G401.6 (cell line): ENCODE results near the gene LRRC46.

Experiments used
- FAIRE-seq: peaks from 2 replicates; lab custom pipeline; 2012; peaks lifted over from hg19 to GRCh38; lab: Jason Lieb, UNC

The LRRC46 gene

DNA sequence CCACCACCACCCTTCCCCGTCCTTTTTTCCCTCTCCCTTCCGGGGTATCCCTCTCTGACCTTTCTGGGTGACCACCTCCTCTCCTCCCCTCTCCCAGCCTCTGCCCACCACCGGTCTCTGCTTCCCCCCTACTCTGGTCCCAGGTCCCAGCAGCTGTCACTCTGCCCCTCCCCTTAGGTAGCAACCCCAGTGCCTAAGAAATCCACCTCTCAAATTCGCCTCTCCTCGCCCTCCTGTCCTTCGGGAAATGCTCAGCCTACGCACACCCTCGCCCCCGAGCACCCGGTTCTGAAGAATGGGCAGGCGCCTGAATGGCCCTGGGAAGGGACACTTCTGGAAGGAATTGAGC, 20.3 kb downstream of the LRRC46 start:
- FAIRE-seq = no peak

DNA sequence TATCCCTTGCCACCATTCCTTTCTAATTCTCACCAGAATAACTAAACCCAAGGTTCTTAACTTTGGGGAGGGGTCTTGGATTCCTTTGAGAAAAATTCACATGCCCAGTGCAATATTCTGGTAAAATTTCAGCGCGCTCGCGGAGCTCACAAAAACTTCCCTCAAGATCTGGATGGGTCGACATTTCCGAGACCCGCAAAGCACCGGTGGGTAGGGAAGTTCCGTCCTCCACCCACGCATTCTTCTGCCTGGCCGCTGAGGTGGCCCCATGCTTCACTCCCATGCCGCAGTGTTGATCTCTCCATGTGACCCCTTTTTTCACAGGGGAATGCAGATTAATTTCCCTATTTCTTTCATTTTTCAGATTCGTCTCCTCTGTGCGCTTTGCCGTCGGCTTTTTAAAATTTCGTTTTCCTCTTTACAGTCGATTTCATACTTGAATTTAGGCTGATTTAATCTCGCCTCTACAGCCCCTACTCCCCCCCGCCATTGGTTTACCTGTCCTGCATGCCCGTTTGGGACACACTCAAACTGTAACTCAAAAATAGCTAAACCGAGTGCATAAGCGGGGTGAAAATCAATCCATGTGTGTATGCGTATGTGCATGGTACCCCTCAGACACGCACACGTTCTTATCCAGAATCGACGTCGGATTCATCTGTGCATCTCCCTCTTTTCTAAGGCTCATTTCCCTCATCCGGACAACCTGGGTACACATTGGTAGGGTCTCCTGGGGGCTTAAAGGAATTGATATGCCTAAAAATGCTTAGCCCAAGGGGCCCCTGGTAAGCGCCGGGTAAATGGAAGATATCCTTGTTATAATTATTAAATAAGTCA, 20.9 kb downstream of the LRRC46 start:
- FAIRE-seq = no peak

DNA sequence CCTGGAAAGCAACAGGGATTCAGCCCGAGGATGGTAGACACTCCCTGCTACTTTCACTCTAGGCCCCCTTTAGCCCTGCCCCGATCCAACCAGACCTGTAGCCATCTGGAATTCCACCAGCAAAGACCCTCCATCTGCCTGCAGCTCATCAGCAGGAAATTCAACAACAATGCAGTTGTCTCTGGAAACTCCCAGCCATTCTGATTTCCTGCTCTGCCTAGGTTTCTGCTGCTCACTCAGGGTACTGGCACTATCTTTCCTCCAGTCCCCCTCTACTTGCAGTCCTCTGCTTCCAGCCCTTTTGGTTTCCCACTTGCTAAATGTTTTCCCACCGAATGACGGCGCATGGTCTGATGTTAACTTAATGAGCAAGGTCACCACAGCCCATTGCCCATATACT, 22.1 kb downstream of the LRRC46 start:
- FAIRE-seq = no peak

DNA sequence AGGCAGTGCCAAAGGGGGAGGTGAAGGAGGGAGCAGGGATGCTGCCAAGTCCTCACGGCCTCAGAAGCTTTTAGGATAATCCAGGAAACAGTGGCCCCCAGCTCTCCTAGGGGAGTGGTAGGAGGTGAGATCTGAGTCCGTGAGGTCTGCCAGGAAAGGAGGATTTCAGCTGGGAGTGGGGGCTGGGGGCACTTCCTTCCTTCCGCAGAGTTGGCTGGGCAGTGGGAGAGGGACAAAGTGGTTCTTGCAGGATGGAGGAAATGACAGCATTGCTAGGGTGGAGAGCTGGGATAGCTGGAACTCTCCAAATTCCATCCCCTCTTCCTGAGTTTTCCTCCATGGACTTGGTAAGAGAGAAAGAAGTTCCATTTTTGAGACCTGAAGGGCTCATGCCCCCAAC, 24.3 kb downstream of the LRRC46 start:
- no peak for FAIRE-seq

DNA sequence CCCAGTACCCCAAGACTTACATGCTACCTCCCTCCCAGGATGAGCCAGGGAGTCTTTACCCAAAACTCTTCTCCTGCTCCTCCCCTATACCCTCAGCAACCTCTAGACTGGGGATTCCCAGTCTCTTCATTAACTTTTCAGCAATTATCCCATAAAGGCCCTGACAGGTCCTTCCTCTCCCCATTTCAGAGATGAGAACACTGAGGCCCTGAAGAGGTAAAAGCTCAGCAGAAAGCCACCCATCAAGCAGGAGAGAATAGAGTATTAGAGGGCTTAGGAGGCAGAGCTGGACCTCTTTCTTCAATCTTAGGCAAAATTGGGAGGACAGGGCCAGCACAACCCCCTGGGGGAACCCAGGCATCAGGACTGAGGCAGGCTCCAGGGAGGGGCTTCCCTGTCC, 25.4 kb downstream of the LRRC46 start:
- no peak for FAIRE-seq

DNA sequence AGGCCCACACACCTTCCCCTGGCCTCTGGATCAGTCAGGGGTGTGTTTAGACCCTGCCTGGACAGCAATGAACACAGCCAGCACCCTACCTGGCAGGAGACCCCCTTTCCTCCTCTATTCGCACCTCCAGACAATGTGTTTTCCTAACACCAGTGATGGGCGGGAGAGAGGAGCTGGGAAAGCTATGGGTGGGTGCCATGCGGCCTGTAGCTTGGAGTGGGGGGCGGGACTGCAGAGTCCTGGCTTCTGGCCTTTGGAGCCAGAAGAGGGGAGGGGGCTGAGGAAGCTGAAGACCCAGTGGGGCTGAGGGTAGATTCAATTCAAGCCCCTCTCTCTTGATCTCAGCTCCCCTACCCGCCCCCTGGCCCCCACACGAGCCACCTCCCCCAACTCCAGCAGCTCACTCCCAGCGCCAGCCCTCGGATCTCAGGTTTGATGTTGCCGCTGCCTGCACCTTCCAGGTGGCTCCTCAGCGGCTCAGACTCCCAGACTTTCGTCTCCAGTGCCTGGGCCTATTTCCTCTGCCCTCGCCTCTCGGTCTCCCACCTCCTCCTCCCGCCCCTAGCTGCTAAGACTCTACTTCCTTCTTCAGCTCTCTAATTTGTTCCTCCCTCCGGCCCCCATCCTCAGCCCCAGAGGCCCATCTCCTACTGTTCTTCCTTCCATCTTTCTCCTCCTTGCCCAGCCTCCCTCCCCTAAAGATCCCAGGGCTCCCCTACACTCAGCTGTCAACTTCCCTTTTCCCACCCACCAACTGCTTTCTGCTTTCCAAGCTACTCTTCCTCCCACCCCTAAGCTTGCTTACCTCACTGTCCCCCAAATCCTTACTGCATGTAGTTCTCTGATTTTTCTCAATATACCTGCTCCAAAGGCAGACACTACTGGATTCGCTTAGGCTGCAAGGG, 26.3 kb downstream of the LRRC46 start:
- no peak for FAIRE-seq

DNA sequence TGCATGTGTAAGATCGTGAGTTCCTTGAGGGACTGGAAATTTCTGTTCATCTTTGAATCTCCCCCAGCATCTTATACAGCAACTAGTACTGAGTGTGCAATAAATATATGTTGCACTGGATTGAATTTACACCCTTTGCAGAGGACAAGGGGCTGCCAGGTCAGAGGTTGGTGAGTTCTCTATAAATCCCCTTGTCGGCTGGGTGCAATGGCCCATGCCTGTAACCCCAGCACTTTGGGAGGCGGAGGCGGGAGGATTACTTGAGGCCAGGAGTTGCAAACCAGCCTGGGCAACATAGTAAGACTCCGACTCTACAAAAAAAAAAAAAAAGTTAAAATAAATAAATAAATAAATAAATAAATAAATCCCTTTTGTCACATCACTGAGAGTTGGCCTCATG, 28.9 kb downstream of the LRRC46 start:
- no peak for FAIRE-seq

DNA sequence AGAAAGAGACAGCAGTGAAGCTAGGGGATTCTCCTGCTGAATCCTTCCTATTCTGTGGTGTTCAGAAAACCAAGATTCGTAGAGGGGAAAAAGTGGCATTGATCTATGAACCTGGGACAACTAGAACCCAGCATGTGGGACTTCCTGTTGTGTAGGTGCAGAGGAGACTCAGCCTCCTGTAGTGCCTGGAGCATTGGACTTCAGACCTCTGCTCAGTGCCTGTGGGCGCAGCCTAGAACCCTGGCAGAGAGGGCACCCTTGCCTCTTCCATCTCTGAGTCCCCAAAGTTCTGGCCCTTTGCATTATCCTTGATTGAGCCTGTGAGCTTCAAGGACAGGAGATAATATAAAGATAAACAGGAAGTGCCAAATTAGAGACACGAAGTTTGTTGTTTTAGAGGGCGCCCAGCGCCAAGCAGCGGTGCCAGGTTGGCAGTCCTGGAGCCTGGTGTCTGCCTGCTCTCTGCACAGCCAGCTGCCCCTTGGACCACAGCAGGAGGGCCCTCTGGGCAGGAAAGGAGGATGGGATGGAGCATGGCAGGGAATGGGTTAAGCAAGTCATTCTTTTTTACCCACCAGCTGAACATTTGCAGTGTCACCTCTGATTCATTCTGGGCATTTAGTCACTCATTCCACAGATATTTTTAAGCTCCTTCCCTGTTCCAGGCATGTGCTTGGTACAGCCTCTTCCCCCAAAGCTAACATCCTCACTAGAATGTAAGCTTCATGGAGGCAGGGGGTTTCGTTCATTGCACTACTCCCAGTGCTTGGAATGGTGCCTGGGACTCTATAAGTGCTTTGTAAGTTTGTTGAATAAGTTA, 31.4 kb downstream of the LRRC46 start:
- FAIRE-seq = no peak

DNA sequence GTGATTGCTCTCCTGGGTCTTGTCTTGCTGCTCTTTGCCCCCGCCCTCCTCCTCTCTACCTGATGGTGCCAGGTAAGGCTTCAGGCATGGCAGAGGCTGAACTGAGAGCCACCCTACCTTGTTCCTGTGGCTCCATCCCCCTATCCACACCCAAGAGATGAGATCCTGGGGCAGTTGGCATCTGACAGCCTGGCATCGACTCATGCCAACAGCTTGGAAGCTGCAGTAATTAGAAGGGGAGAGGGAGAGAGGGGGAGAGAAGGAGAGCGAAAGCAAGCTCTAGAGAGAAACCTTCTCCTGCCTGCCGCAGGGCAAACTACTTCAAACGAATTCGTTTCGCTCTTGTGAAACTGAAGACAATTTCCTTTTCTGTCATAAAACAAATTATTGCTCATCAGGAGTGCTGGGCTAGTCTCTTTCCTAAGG, 33.3 kb downstream of the LRRC46 start:
- no peak for FAIRE-seq

DNA sequence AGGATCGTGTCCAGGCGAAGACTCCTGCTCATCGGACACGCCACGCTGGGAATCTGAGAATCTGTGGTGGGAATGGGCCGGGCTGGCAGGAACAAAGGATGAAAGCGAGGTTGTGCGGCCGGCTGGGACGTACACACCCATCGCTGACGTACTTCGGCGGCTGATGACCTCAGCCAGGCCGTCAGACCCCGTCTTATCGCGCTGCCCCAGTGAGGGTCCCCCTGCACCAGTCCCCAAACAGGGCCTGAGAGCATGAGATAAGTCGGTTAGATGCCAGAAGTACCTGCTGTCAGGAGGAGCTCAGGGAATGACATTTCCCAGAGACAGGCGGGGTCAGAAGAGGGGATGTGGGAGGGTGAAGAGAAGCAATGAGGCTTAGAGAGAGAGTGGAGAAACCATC, 35.5 kb downstream of the LRRC46 start:
- FAIRE-seq = no peak

DNA sequence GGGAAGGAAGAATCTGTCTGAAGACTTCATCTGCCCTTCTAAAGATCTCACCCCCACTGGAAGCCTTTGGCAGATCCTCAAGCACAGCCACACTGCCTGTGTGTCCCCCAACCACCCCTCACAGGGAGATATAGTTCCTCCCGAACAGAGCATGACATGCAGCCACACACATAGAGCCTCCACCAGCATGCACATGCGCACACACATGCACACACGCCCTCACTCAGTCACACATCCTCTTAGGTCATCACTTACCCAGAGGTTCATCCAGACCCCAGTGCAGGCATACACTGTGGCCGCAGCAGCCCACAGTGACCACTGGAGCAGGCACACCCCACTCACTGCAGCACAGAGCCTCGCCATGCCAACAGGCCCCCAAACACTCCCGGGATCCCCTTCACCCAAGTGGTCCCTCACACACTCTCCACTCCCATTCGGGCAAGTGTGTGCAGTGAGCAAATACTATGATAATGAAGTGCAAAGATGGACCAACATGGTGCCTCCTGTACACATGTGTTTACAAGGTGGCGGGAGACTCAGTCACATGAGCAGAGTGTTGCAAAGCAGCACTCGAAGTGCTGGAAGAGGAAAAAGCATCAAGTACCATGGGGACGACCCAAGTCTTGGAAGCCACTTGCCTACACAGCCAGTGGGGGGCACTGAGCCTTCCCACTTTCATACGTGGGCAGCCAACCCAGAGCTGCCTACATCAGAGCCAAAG, 36.5 kb downstream of the LRRC46 start:
- FAIRE-seq = no peak

DNA sequence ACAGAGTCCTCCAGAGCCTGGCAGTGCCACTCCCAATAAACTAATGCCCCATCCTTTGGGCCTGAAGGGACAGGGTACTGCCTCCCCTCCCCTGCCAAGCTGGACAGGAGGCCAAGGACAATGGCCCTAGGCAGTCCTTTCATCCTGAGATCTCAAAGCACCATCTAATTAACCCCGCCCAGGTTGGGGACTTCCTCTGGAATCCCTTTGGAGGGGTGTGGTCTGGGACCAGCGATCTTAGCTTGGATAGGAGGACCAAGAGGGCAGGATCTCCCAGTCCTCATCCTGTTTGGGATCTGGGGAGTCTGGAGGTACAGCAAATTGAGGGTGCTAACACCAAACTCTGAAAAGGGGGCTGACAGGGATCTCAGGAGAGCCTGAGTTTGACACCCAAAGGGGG, 37.6 kb downstream of the LRRC46 start:
- FAIRE-seq = no peak

DNA sequence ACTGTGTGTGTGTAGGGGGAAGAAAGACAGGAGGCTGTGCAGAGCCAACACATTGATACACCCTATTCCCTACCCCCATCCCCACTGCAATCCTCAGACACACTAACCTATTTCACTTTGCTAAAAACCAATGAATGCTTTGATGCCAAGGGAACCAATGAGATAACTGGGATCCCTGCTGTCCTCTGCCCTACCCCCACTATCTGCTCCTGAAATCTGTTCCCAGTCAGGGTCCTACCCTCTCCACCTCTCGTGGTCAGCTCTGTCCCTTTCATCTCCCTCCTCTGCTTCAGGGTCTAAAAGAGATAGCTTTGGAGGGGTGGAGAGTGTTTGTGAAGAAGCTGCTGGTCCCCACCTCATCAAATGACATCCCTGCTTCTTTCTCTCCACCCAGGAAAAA, 38.6 kb downstream of the LRRC46 start:
- no peak for FAIRE-seq

DNA sequence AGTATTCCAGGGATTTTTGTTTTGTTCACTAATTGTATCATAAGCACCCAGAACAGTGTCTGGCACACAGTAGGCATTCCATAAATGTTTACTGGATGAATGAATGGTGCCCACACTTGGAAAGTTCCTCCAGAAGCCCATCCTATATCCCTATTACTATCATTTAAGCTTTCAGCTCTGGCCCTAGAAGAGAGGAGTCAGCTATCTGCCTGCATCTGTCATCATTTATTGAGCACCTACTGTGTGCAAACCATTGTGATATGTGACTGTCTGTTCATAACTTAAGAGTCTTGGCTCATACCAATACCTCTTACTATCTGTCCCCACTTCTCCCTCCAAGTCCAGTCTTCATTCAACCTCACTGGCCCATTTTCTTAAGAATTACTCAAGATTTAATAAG, 39.6 kb downstream of the LRRC46 start:
- no peak for FAIRE-seq

DNA sequence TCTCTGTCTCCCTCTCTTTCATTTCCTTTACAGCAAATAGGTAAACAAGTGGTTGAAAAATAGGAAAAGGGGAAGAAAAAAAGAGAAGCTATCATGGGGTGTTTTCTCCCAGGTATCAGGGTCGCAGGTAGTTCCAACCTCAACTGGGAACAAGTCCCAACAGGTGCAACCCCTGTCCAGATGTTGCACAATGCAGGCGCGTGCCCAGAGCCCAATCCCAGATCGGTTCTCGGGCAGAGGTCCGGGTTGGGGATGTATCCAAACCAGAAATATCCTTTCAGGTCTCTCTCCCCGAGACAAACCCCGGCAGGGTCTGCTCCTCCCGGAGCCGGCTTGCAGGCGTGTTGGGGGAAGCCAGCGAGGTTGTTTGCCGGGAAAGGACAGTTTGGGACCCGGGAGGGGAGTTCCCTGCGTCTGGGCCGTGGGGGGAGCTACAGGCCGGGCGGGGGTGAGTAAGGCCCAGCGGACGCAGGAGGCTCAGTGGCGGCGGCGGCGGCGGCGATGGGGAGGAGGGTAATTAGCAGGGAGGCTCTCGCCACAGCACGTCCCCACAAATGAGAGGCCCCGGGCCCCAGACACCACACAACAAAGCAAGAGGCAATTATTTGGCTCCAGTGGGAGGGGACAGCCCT, 40.7 kb downstream of the LRRC46 start:
- FAIRE-seq = no peak

DNA sequence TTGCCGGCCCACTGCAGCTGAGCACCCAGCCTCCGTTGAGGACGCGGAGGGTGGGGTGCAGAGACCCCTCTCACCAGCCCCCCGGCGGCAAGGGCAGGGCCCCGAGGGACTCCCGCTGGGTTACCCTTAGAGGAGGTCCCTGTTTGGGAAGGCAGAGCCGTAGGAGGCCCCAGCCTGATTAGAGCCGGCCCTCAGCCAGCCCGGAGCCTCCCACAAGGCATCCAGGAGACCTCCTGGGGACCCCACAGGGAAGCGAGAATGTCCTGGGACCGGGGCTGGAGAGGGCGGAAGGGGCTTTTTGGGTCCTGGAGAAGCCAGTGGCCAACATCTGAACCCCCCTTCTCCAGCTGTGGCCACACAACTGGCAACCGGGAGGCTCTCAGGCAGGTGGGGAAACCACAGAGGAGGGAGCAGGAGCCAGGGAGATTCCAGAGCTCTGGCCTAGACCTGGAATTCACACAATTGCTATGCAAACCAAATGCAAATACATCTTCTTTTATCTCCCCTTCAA, 41.2 kb downstream of the LRRC46 start:
- FAIRE-seq = no peak

DNA sequence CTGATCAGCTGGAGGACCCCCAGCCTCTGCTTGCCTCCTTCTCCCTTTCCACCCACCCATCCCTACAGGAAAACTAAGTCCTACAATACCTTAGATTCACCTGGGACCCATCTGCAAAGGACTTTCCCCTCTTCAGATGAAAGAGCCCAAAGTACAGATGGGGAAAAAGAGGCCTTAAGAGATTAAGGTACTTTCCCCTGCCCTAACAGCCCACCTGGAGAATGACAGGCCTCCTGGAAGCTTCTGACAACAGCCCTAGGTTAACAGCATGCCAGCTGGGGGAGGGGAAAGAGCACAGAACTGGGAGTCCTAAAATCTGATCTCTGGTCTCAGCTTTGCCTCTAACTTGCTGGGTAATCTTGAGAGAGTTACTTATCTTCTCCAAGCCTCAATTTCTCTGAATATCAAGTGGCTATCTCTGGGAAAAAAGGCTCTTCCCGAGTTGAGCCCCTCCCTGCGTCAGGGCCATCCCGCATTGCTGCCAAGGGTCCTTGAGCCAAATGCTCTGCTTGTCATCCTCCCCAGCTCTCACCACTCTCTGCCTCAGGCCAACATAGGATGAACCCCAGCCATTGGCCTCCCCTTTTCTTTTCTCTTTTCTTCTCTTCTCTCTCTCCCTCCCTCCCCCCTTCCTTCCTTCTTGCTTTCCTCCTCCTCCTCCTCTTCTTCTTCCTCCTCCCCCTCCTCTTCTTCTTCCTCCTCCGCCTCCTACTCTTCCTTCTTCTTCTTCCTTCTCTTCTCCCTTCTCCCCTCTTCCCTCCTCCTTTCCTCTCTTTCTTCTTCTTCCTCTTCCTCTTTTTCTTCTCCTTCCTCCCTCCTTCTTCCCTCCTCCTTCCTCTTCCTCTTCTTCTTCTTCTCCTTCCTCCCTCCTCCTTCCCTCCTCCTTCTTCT, 42.0 kb downstream of the LRRC46 start:
- no peak for FAIRE-seq

DNA sequence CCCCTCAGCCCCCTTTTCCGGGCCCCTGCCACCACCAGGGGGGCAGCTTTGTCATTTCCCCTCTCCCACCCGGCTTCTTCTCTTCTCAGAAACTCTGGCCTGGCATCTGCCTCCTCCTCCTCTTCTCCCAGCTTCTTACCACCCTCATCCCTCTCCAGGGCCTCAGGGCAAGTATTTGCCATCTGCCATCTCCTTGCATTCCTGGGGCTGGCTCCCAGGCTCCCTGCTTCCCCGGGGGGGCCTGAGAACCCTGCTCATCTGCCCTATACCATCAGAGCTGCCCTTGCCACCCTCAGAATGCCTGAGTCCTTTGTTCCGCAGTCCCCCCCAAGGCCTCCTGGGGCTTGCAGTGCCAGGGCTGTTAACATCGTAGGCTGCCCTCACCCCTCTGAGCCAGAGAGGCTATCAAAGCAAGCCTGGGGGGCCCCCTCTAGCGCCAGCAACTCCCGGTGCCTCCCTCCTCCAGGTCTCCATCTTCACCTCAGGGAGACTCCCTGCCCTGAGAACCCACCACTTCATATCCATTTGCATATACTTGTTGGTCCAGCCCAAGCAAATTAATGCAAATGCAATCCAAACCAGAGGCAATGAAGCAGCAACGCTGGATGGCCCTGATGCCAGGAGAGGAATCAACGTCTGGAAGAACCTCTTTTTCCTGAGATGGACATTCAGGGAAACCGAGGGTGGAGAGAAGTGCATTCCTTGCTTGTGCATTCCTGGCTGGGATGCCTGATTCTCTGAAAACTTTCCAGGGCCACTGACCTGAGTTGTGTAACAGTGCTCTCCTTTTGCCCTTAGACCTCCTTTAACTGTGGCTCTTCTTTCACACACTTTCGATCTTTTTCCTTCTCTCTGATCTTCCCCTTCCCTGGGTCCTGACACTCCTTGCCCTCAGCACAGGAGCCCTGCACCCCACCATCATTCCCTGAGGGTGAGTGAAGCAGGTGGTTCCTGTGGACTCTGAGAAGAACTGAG, 43.8 kb downstream of the LRRC46 start:
- no peak for FAIRE-seq
